Body of pancreas (tissue), 4 donors: ENCODE results near the gene PROM2. TPM values are rescaled to one million over a fixed set of nuclear protein-coding genes. Genes with fewer than 3 reads are reported as not detected.

Experiments
- ATAC-seq: fragments of 150-250 bp; one replicate; pipeline ENCODE4 v1.9.1; 2016
- DNase-seq, 4 donors: peaks; one replicate each; pipeline ENCODE4 v3.0.0-alpha.2; 2019
- H3K27ac ChIP-seq, 4 donors: fragments of 200-600 bp; sonication (generic); 1 replicate in 3 of 4; 2 replicates in 1 of 4; pipeline versions ENCODE4 v1.5.1 to v1.6.1; 2016 to 2019; ENCODE audit warnings: mild to moderate bottlenecking in 1 of 4, mixed read lengths in 1 of 4, moderate library complexity in 1 of 4
- H3K27me3 ChIP-seq, 2 donors: fragments of 200-600 bp; sonication (generic); one replicate each; pipeline ENCODE4 v1.6.0; 2016; ENCODE audit warnings: mild to moderate bottlenecking in 1 of 2
- H3K36me3 ChIP-seq, 2 donors: fragments of 200-600 bp; sonication (generic); replicated peaks in 1 of 2; 2 replicates each; pipeline ENCODE4 v1.5.1; 2016; ENCODE audit warnings: low read depth in 2 of 2; ENCODE audit not compliant: insufficient read depth in 1 of 2
- H3K4me1 ChIP-seq: fragments of 200-600 bp; sonication (generic); one replicate; pipeline ENCODE4 v1.6.0; 2016
- H3K4me3 ChIP-seq, 2 donors: fragments of 200-600 bp; sonication (generic); 1 replicate in 1 of 2; 2 replicates in 1 of 2; pipeline ENCODE4 v1.5.1; 2016 to 2019
- H3K9me3 ChIP-seq, 3 donors: fragments of 200-600 bp; sonication (generic); 1 replicate in 2 of 3; 2 replicates in 1 of 3; pipeline ENCODE4 v1.5.1; 2016
- POLR2A ChIP-seq, 3 donors: fragments of 450-650 bp; IDR thresholded peaks; one replicate each; pipeline ENCODE4 v1.6.1; 2016; ENCODE audit warnings: antibody characterized with exemption in 3 of 3, mild to moderate bottlenecking in 2 of 3
- WGBS, 2 donors: methylation state at CpG; one replicate each; pipeline ENCODE4 v1.1.5; 2017; 5-methylcytosine and 5-hydroxymethylcytosine counted together
- intact Hi-C: fragments of 100-400 bp; cut with DNase I; formaldehyde crosslinking; loops from one replicate; pipeline ENCODE4 v1.15.1; 2023
- total RNA-seq, 2 donors: library from RNA; depleted of rRNA; stranded (reverse); fragments of >200 nt; gene quantifications; one replicate each; pipeline ENCODE4 v1.1.0, GENCODE V29; 2016
- TF ChIP-seq, protein P1 (sequence below), 7 experiments: fragments of 450-650 bp in 4 of 7; fragments of 200-600 bp in 3 of 7; sonication (generic) in 3 of 7; IDR thresholded peaks; one replicate each; pipeline ENCODE4 v1.5.1; 2016 to 2019; ENCODE audit warnings: antibody characterized with exemption in 7 of 7

PROM2 gene
- total RNA-seq, 2 donors from 2014 or later: 17.6 to 31.6 TPM

DNA sequence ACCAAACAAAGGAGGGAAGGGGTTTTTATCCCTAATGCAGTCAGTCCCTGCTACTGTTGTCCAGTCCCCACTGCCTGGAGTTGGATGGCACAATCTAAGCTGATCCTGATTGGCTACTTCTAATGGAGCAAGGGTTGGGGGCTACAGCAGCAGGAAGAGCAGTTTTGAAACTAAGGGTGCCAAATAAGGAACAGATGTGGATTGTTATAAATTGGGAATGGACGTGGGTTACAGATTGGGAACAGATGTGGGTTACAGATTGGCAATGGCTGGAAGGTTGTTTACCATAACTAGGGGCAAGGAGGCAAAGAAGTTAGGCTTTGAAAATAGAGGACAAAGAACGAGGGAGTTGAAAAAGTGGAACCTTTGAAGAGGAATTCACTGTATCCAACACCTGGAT is 16.0 kb upstream of the PROM2 start:
- no peak for ATAC-seq
- no peak for TF ChIP-seq POLR2A (IDR thresholded peaks at IDR 0.05)
- TF ChIP-seq, protein P1, sequence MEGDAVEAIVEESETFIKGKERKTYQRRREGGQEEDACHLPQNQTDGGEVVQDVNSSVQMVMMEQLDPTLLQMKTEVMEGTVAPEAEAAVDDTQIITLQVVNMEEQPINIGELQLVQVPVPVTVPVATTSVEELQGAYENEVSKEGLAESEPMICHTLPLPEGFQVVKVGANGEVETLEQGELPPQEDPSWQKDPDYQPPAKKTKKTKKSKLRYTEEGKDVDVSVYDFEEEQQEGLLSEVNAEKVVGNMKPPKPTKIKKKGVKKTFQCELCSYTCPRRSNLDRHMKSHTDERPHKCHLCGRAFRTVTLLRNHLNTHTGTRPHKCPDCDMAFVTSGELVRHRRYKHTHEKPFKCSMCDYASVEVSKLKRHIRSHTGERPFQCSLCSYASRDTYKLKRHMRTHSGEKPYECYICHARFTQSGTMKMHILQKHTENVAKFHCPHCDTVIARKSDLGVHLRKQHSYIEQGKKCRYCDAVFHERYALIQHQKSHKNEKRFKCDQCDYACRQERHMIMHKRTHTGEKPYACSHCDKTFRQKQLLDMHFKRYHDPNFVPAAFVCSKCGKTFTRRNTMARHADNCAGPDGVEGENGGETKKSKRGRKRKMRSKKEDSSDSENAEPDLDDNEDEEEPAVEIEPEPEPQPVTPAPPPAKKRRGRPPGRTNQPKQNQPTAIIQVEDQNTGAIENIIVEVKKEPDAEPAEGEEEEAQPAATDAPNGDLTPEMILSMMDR (IDR thresholded peaks at IDR 0.05): no peak
- Histone ChIP-seq H3K4me3 (no peak overlapping the region), H3K36me3 (no peaks in the 10 kb centered on the region), H3K27ac (no peak overlapping the region), H3K9me3 (no peaks in the 10 kb centered on the region), H3K4me1 (no peaks in the 10 kb centered on the region), H3K27me3 (no peaks in the 10 kb centered on the region)
- intact Hi-C loops: no loop called here
- 82 to 88% methylated on average over 2 of the region's 2 CpGs for WGBS, 2 donors
- DNase-seq: no peak

DNA sequence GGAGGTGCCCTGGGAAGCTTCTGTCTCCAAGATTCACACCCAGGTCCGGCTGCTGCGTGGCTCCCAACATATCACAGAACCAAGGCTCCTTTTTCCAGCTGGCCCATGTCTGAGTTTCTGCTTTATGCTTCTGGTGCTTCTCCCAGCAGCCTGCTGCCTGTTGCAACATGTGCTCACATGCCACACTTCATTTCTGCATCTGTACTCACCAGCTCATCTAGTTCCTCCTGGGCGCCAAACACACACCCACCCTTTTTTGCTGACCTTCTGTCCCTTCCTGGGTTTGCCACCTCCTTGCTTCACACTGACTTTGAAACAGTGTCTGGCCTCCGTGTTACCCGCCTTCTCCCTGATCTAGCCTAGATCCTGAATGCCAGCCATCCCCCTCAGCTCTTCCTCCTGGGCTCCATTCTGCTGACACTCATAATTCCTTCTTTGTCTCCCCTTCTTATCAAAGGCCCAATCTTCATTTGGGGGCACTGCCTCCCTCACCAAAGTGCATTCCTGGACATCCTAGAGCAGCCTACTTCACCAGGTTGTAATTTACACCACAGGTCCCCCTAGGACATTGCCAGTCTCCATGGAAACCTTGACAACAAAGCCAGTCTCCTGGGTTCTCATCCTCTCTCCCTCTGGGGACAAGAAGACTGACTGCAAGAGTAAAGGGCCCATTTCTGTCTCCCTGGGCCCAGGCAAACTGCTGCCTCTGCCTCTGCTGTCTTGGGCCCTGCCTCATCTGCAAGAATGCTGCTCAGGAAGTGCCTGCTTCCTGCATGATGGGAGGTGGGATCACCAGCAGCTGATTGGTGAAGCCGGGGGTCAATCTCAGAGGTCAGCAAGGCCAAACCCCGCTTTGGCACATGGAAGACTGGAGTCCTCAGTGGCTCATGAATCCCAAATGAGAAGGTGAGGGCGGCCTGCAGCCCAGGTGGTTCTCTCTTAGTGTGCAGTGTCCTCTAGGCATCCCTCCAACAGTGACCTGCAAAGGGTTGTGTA is 13.9 kb upstream of the PROM2 start:
- DNase-seq (no peak), ATAC-seq (no peak)
- WGBS, 2 donors: 77 to 96% methylated on average over 6 to 8 of the region's 8 CpGs

DNA sequence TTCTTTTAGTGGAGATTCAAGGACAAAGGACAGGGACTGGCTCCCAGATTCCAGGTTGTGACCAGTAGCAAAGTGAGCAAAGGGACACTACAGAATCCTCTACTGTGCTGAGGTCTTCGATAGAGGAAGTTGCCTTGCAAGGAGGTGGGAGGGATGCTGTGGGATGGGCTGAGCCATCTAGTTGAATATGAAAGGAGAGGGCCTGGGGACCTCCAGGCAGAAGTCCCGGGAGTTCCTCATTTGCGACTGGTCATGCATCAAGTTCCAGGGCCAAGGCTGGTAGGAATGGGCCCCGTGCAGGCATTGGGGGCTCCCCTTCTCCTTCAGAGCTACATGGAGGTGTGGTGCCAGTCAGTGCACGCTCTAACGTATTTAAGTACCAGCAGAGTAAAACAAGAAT is 12.6 kb upstream of the PROM2 start:
- H3K9me3 ChIP-seq: no peaks in the 10 kb centered on the region
- DNase-seq (no peak), ATAC-seq (no peak)
- H3K27ac ChIP-seq: no peak overlapping the region
- TF ChIP-seq, protein P1 (IDR thresholded peaks at IDR 0.05): no peak
- TF ChIP-seq POLR2A (IDR thresholded peaks at IDR 0.05): no peak
- WGBS, 2 donors: 70 to 82% methylated on average over 6 of the region's 6 CpGs
- no peaks in the 10 kb centered on the region for H3K27me3 ChIP-seq
- H3K36me3 ChIP-seq: no peaks in the 10 kb centered on the region
- intact Hi-C loops: no loop called here
- H3K4me3 ChIP-seq: no peak overlapping the region
- H3K4me1 ChIP-seq: no peaks in the 10 kb centered on the region

More for the DNA sequence above, 13.9 kb upstream of the PROM2 start:
- H3K4me3 ChIP-seq: no peak overlapping the region
- no peaks in the 10 kb centered on the region for H3K27me3 ChIP-seq
- no peak overlapping the region for H3K27ac ChIP-seq
- H3K9me3 ChIP-seq: no peaks in the 10 kb centered on the region
- intact Hi-C loops: no loop called here
- H3K4me1 ChIP-seq: no peaks in the 10 kb centered on the region
- H3K36me3 ChIP-seq: no peaks in the 10 kb centered on the region
- TF ChIP-seq POLR2A (IDR thresholded peaks at IDR 0.05): no peak

DNA sequence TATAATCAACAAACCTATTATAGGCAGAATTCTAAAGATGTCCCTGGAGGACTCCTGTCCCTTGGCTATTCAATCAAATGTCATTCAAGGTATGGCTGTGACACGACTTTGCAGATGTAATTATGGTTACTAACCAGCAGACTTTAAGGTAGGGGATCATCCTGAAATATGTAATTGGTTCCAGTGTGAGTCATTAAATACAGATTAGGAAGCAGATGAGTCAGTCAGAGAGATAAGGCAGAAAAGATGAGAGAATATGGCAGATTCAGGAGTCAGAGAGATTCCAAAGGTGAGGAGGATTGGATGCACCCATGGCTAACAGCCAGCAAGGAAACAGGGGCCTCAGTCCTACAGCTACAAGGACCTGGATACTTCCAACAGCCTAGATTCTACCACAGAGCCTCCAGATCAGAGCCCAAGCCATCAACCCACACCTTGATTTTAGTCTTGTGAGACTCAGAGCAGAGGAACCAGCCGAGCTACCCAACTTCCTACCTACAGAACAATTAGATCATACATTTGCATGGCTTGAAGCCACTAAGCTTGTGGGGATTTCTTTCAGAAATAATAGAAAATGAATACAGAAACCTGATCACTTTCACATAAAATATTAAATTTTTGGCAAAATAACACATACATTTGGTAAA is 11.2 kb upstream of the PROM2 start:
- intact Hi-C loops: no loop called here
- DNase-seq (no peak), ATAC-seq (no peak)

DNA sequence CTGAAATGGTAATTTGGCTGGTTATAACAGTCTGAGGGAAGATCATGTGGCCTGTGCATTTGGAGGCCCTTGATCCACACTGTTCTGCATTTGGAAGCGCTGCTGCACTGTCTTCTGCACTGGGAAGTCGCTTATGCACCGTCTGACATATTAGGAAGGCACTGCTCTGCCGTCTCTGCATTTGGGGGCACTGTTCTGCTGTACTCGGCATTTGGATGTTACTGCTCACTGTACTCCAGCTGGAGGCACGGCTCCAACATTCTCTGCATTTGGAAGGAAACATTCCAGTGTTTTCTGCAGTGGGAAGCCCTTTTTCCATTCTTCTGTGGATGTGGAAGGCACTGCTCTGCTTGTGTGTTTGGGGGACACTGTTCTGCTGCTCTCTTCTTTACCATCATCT is 9.6 kb upstream of the PROM2 start:
- no peaks in the 10 kb centered on the region for H3K4me1 ChIP-seq
- H3K27me3 ChIP-seq: no peaks in the 10 kb centered on the region
- intact Hi-C loops: no loop called here
- no peak overlapping the region for H3K4me3 ChIP-seq
- no peak overlapping the region for H3K27ac ChIP-seq
- DNase-seq (no peak), ATAC-seq (no peak)
- H3K9me3 ChIP-seq: no peaks in the 10 kb centered on the region
- TF ChIP-seq, protein P1 (IDR thresholded peaks at IDR 0.05): no peak
- TF ChIP-seq POLR2A (IDR thresholded peaks at IDR 0.05): no peak
- H3K36me3 ChIP-seq: no peaks in the 10 kb centered on the region
- 54 to 56% methylated on average over 6 of the region's 6 CpGs for WGBS, 2 donors

More for the DNA sequence above, 11.2 kb upstream of the PROM2 start:
- Histone ChIP-seq H3K4me1 (no peaks in the 10 kb centered on the region), H3K27ac (no peak overlapping the region), H3K27me3 (no peaks in the 10 kb centered on the region), H3K4me3 (no peak overlapping the region), H3K36me3 (no peaks in the 10 kb centered on the region), H3K9me3 (no peaks in the 10 kb centered on the region)
- 78 to 80% methylated on average over 2 of the region's 2 CpGs for WGBS, 2 donors
- TF ChIP-seq, protein P1 (IDR thresholded peaks at IDR 0.05): no peak
- TF ChIP-seq POLR2A (IDR thresholded peaks at IDR 0.05): no peak
